Neural progenitor cell (in vitro differentiated cells): ENCODE results near the gene NUDT8. TPM values are rescaled to one million over a fixed set of nuclear protein-coding genes. Genes with fewer than 3 reads are reported as not detected.

Experiments used
- DNase-seq: peaks from one replicate; pipeline ENCODE4 v3.0.0-alpha.2; 2016; ENCODE audit warnings: low spot score
- H2AFZ ChIP-seq: fragments of 200-600 bp; sonication (generic); replicated peaks from 2 replicates; pipeline ENCODE4 v1.6.1; 2016; ENCODE audit warnings: antibody characterized with exemption
- H3F3A ChIP-seq: fragments of 200-600 bp; sonication (generic); 2 replicates; pipeline ENCODE4 v1.6.1; 2016; ENCODE audit warnings: antibody characterized with exemption, low read depth
- H3K27ac ChIP-seq: fragments of 200-600 bp; sonication (generic); 2 replicates; pipeline ENCODE4 v1.5.1; 2016; ENCODE audit warnings: mild to moderate bottlenecking
- H3K27me3 ChIP-seq: fragments of 200-600 bp; sonication (generic); 2 replicates; pipeline ENCODE4 v1.6.1; 2016; ENCODE audit warnings: mild to moderate bottlenecking, moderate library complexity
- H3K36me3 ChIP-seq: fragments of 200-600 bp; sonication (generic); 2 replicates; pipeline ENCODE4 v1.5.1; 2016
- H3K4me1 ChIP-seq: fragments of 200-600 bp; sonication (generic); 2 replicates; pipeline ENCODE4 v1.6.1; 2016; ENCODE audit warnings: mixed run types
- H3K4me2 ChIP-seq: fragments of 200-600 bp; sonication (generic); 2 replicates; pipeline ENCODE4 v1.6.1; 2016
- H3K4me3 ChIP-seq: fragments of 200-600 bp; sonication (generic); 2 replicates; pipeline ENCODE4 v1.5.1; 2016
- H3K79me2 ChIP-seq: fragments of 200-600 bp; sonication (generic); 2 replicates; pipeline ENCODE4 v1.6.1; 2016; ENCODE audit warnings: low read depth
- H3K9ac ChIP-seq: fragments of 200-600 bp; sonication (generic); 2 replicates; pipeline ENCODE4 v1.6.1; 2016
- H3K9me3 ChIP-seq: fragments of 200-600 bp; sonication (generic); 2 replicates; pipeline ENCODE4 v1.5.1; 2016; ENCODE audit warnings: low read depth
- H4K20me1 ChIP-seq: fragments of 200-600 bp; sonication (generic); 2 replicates; pipeline ENCODE4 v1.6.1; 2016; ENCODE audit warnings: low read depth
- H3K27ac Mint-ChIP-seq: 3 replicates; pipeline ENCODE4 v1.8.0; 2021; ENCODE audit warnings: mixed read lengths
- H3K27me3 Mint-ChIP-seq: 2 replicates; pipeline ENCODE4 v1.8.0; 2022; ENCODE audit warnings: low read depth, mild to moderate bottlenecking, inconsistent platforms, moderate library complexity, mixed read lengths; ENCODE audit not compliant: insufficient read depth
- H3K36me3 Mint-ChIP-seq: 3 replicates; pipeline ENCODE4 v1.8.0; 2021; ENCODE audit warnings: mixed read lengths
- H3K4me1 Mint-ChIP-seq: 3 replicates; pipeline ENCODE4 v1.8.0; 2021; ENCODE audit warnings: mixed read lengths
- H3K4me3 Mint-ChIP-seq: 3 replicates; pipeline ENCODE4 v1.8.0; 2021; ENCODE audit warnings: mild to moderate bottlenecking, moderate library complexity, mixed read lengths
- H3K9me3 Mint-ChIP-seq: 3 replicates; pipeline ENCODE4 v1.8.0; 2020; ENCODE audit warnings: mixed read lengths
- CTCF ChIP-seq: fragments of 200-600 bp; sonication (generic); IDR thresholded peaks from 2 replicates; pipeline ENCODE4 v1.5.1; 2017; ENCODE audit warnings: antibody characterized with exemption, mild to moderate bottlenecking
- EZH2phosphoT487 ChIP-seq: fragments of 200-600 bp; sonication (generic); IDR thresholded peaks from 2 replicates; pipeline ENCODE4 v1.6.1; 2017; ENCODE audit warnings: antibody characterized with exemption
- total RNA-seq: library from RNA; depleted of rRNA; stranded (reverse); fragments of >200 nt; gene quantifications from 2 replicates; pipeline ENCODE4 v1.2.3, GENCODE V29; 2015; ENCODE audit warnings: low replicate concordance

NUDT8 gene
- total RNA-seq, 1 donor from 2014 or later, result 1.6 TPM

DNA sequence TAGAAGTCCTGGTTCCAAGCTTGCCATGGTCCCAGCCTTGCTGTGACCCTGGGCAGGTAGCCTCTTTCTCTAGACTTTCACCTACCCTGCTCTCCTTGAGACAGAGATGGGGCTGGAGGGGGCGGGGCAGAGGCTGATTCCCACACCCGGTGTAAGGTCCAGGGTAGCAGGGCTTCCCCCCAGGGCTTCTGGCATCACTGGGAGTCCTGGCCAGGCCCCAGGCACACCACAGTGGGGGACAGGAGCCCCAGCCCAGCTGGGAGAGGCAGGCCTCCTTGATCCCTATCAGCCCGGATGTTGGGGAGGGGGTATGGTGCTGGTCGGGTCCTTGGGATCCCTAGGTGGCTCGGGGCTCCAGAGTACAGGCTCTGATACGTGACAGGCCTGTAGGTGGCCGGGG lies 1.7 kb upstream of the NUDT8 start:
- no peak overlapping the region for H2AFZ ChIP-seq
- H3K4me1 ChIP-seq, result peaks cover 8% of the 10 kb centered on the region
- H3K36me3 Mint-ChIP-seq, result peaks cover 9% of the 10 kb centered on the region
- H3K4me1 Mint-ChIP-seq, result peaks cover 16% of the 10 kb centered on the region
- H3K27me3 ChIP-seq, result no peaks in the 10 kb centered on the region
- H3K4me3 ChIP-seq, result peak overlapping the region; percentile 69
- no peaks in the 10 kb centered on the region for H3K79me2 ChIP-seq
- H3K9me3 Mint-ChIP-seq, result no peaks in the 10 kb centered on the region
- no peaks in the 10 kb centered on the region for H3K36me3 ChIP-seq
- no peak for DNase-seq
- no peaks in the 10 kb centered on the region for H3K9me3 ChIP-seq
- H3K27ac ChIP-seq, result no peak overlapping the region
- peaks cover 2% of the 10 kb centered on the region for H3K27me3 Mint-ChIP-seq
- H3K9ac ChIP-seq, result no peak overlapping the region
- peak overlapping the region; percentile 73 for H3K4me2 ChIP-seq
- TF ChIP-seq EZH2phosphoT487, result no peak
- H3K27ac Mint-ChIP-seq, result no peak overlapping the region
- H4K20me1 ChIP-seq, result no peaks in the 10 kb centered on the region
- peak overlapping the region; percentile 84 for H3K4me3 Mint-ChIP-seq
- peaks cover 44% of the 10 kb centered on the region for H3F3A ChIP-seq

- no peaks in the 10 kb centered on the region for H4K20me1 ChIP-seq
- Mint-ChIP-seq H3K4me1 (peaks cover 16% of the 10 kb centered on the region), H3K27me3 (peaks cover 4% of the 10 kb centered on the region), H3K4me3 (peak overlapping the region; percentile 84), H3K36me3 (peaks cover 12% of the 10 kb centered on the region), H3K9me3 (peaks cover 2% of the 10 kb centered on the region), H3K27ac (peak overlapping the region; percentile 91)
- H3K27me3 ChIP-seq, result no peaks in the 10 kb centered on the region
- no peak overlapping the region for H2AFZ ChIP-seq
- peak overlapping the region; percentile 69 for H3K4me3 ChIP-seq
- no peak for DNase-seq
- H3K4me1 ChIP-seq, result peaks cover 8% of the 10 kb centered on the region
- no peaks in the 10 kb centered on the region for H3K36me3 ChIP-seq
- H3F3A ChIP-seq, result peaks cover 48% of the 10 kb centered on the region
- no peaks in the 10 kb centered on the region for H3K79me2 ChIP-seq
- H3K27ac ChIP-seq, result no peak overlapping the region
- TF ChIP-seq EZH2phosphoT487 (no peak), CTCF (no peak)
- H3K9ac ChIP-seq, result peak overlapping the region; percentile 36
- peak overlapping the region; percentile 73 for H3K4me2 ChIP-seq
- no peaks in the 10 kb centered on the region for H3K9me3 ChIP-seq
Observed at GRCh38 chr11:67630943-67631331, 1.2 kb upstream of the NUDT8 start.

- H3K4me3 ChIP-seq, result peak overlapping the region; percentile 69
Observed at GRCh38 chr11:67630228-67630942, 648 bp upstream of the NUDT8 start.

More at GRCh38 chr11:67630228-67630942, 648 bp upstream of the NUDT8 start:
- no peaks in the 10 kb centered on the region for H3K27me3 ChIP-seq
- Mint-ChIP-seq H3K4me3 (peak overlapping the region; percentile 85), H3K36me3 (peaks cover 12% of the 10 kb centered on the region), H3K27me3 (peaks cover 5% of the 10 kb centered on the region), H3K27ac (peak overlapping the region; percentile 53), H3K4me1 (peaks cover 14% of the 10 kb centered on the region), H3K9me3 (peaks cover 2% of the 10 kb centered on the region)
- H3K9me3 ChIP-seq, result no peaks in the 10 kb centered on the region
- peak overlapping the region; percentile 73 for H3K4me2 ChIP-seq
- DNase-seq, result peak; percentile 100
- H3F3A ChIP-seq, result peaks cover 52% of the 10 kb centered on the region
- peak overlapping the region; percentile 84 for H3K27ac ChIP-seq
- no peaks in the 10 kb centered on the region for H3K79me2 ChIP-seq
- TF ChIP-seq CTCF (peak; percentile 86), EZH2phosphoT487 (no peak)
- H3K4me1 ChIP-seq, result peaks cover 8% of the 10 kb centered on the region
- peak overlapping the region; percentile 36 for H3K9ac ChIP-seq
- H4K20me1 ChIP-seq, result no peaks in the 10 kb centered on the region
- no peaks in the 10 kb centered on the region for H3K36me3 ChIP-seq
- no peak overlapping the region for H2AFZ ChIP-seq
